ENCODE results near the gene RAPGEF5.

DNA sequence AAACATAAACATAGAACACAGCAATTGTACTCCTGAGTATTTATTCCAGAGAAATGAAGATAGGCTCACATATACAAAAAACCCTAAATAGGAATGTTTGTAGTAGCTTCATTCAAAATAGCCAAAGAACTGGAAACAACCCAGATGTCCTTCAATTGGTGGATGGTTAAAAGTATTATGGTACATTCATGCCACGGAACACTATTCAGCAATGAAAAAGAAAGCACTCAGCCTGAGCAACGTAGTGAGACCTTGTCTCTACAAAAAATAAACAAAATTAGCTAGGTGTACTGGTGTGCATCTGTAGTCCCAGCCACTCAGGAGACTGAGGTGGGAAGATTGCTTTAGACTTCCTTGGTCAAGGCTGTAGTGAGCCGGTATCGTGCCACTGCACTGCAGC is 94.4 kb downstream of the RAPGEF5 start:
- TF ChIP-seq, protein P1, sequence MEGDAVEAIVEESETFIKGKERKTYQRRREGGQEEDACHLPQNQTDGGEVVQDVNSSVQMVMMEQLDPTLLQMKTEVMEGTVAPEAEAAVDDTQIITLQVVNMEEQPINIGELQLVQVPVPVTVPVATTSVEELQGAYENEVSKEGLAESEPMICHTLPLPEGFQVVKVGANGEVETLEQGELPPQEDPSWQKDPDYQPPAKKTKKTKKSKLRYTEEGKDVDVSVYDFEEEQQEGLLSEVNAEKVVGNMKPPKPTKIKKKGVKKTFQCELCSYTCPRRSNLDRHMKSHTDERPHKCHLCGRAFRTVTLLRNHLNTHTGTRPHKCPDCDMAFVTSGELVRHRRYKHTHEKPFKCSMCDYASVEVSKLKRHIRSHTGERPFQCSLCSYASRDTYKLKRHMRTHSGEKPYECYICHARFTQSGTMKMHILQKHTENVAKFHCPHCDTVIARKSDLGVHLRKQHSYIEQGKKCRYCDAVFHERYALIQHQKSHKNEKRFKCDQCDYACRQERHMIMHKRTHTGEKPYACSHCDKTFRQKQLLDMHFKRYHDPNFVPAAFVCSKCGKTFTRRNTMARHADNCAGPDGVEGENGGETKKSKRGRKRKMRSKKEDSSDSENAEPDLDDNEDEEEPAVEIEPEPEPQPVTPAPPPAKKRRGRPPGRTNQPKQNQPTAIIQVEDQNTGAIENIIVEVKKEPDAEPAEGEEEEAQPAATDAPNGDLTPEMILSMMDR (IDR thresholded peaks at IDR 0.05): no peak
- TF ChIP-seq EP300 (IDR thresholded peaks at IDR 0.05): no peak
- TF ChIP-seq POLR2A (IDR thresholded peaks at IDR 0.05): no peak
- TF ChIP-seq POLR2AphosphoS5 (IDR thresholded peaks at IDR 0.05): no peak

Data from stomach (tissue), 4 donors.